GM19397 (cell line): ENCODE data around the gene SYF2.
"Not testable (repeated sequence)": the region's sequence is repeated elsewhere in the genome, so short reads cannot be mapped to it uniquely, and the experiment has no call there.

Experiments
- ATAC-seq: cut with Tn5 transposase; IDR thresholded peaks from one replicate; pipeline ENCODE4 v1.9.1; 2021; ENCODE audit warnings: mild to moderate bottlenecking, moderate library complexity; ENCODE audit not compliant: unreplicated experiment

Gene SYF2

DNA sequence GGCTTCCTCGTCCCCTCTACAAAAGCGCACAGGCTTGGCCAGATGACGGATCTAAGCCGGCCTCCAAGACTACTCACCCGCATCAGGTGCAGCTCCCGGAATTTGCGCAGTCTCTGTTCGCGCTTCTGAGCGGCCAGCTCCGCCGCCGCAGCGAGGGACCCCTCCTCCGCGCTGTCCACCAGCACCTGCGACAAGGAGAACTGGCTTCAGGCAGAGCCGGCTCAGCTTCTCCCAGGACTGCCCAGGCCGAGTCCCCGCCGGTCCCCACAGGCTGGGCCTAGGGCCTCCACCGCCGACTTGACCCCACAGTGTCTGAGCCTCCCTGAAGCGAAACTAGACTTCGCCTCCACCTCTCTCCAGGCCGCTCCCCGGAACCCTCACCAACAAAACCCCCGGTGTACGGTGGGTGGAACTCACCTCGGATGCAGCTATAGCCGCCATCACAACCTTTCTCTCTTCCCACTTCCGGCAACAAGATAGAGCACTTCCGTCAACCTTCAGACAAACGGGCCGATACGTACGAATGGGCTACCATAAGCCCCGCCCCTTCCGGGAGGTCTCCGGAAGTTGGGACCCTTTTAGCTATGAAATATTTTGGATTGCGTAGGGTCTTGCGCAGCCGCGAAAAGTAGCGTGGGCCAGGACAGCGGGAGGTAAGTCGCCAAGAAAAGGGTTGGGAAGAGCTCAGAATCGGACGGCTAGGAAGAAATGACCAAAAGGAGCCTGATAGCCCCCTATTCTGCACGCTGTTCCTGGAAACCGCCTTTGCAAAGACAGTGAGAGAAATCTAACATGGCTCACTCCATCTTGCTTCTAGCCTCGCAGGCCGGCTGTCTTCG lies at the start of gene SYF2:
Gene SYF2 (minus strand): TSS at position 476 of the 839 bp plus-strand sequence. CDS start 35 bp downstream, at position 441.
- ATAC-seq, result peak; percentile 77

DNA sequence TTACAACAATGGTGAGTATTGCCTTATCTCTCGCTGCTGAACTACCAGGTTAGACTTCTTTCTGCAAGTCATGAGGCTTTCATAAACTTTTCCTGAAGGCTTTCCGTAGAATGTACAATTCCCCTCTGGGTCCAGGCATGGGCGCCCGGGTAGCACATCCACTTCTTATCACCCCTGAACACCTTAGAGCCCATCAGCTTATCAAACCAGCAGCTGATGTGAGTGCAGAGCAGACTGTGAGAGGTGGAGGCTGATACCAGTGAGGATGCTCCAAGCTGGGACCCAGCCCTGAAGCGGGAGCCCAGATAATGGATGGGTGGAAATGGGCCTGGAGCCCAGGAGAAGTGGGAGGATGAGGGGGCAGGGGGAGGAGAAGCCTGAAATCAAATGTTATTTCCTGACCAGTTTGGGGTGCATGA lies 47.4 kb upstream of the SYF2 start:
- ATAC-seq, result not testable (repeated sequence)

DNA sequence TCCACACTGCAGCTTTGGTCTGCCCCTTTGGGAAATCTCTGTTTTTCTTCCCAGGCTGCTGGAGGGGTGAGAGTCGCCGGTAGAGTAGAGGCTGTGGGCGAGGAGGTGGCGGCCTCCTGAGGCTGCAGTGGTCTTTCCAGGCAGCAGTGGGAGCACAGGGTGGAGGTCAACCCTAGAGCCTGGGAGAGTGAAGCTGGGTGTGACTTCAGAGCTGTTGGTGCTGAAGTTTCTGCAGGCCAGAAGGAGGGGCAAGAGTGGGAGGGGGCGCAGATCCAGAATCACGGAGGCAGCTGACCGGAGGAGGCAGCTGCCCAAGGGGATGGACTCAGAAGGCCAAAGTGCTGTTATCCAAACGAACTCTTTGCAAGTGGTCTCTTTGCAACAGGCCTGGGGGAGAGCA lies 46.5 kb upstream of the SYF2 start:
- ATAC-seq, result not testable (repeated sequence)

DNA sequence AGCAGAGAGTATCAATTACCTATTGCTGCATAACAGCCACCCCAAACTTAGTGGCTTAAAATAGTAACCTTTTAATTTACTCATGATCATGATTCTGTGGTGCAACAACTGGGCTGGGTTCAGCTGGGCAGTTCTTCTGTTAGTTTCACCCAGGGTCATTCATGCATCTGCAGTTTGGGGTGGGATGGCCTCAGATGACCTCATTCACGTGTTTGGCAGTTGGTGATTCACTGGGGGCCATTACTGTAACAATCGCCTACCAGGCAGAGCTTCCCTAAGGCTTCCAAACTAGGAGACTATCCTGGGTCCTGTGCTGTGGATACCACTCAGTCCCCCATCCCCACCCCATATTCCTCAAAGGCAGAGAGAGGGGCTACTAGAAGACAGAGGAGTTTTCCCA lies 46.1 kb upstream of the SYF2 start:
- ATAC-seq, result not testable (repeated sequence)

DNA sequence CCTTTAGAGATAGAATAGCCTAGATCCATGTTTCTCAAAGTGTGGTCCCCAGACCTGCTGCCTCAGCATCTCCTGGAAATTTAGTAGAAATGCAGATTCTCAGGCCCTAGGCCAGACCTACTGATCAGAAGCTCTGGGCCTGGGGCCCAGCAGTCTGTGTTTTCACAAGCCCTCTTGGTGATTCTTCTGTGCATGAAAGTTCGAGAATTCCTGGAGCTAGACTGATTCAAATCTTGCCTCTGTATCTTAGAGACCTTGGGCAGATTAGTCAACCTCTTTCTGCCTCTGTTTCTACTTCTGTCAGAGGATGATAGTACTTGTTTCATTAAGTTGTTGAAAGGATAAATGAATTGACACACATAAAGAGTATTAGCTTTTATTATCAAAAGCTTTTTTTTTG lies 45.0 kb upstream of the SYF2 start:
- not testable (repeated sequence) for ATAC-seq

DNA sequence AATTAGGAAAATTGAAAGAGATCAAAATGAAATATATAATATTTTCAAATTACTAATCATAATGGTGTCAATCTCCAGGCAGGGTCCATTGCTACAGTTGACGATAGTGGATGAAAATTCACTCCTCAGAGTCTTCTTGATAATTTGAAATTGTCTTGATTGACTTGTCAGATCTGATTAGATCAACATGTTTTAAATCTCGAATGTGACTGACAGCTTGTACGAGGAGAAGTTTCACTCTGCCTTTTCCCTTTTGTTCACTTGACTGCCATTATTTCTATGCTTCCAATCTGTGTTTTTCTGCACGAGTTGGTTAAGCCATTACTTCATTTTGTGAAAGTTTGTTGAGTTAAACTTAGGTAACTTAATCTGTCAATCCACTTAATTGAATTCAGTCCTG lies 43.3 kb upstream of the SYF2 start:
- ATAC-seq, result not testable (repeated sequence)

DNA sequence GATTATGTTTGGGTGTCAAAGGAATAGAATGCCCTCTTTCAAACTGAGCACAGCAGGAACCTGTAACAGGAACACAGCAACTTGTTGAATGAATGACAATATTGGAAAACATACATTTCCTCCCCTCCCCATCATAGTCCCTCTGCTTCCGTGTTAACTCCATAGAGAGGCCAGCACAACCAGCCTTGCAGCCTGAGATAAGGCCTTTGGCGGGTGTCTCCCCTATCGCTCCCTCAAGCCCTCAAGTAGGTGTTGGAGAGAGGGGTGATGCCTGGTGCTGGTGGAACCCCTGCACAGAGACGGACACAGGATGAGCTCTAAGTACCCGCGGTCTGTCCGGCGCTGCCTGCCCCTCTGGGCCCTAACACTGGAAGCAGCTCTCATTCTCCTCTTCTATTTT lies 39.9 kb upstream of the SYF2 start, which contains the start of gene RHD:
Gene RHD (plus strand): TSS at position 272 of the 400 bp plus-strand sequence. CDS start 39 bp downstream, at position 311.
- not testable (repeated sequence) for ATAC-seq

DNA sequence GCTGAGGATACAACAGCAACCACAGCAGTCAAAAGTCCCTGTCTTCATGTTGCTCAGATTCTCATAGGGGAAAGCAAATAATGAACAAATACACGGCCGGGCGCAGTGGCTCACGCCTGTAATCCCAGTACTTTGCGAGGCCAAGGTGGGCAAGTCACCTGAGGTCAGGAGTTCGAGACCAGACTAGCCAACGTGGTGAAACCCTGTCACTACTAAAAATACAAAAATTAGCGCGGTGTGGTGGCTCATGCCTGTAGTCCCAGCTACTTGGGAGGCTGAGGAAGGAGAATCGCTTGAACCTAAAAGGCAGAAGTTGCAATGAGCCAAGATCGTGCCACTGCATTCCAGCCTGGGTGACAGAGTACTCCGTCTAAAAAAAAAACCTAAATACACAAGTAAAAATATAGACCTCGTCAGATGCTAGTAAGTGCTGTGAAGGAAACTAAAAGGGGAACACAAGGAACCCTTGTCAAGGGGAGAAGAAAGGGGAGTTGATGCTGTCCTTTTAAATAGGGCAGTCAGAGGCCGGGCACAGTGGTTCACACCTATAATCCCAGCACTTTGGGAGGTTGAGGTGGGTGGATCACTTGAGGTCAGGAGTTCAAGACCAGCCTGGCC lies 36.0 kb upstream of the SYF2 start:
- not testable (repeated sequence) for ATAC-seq

DNA sequence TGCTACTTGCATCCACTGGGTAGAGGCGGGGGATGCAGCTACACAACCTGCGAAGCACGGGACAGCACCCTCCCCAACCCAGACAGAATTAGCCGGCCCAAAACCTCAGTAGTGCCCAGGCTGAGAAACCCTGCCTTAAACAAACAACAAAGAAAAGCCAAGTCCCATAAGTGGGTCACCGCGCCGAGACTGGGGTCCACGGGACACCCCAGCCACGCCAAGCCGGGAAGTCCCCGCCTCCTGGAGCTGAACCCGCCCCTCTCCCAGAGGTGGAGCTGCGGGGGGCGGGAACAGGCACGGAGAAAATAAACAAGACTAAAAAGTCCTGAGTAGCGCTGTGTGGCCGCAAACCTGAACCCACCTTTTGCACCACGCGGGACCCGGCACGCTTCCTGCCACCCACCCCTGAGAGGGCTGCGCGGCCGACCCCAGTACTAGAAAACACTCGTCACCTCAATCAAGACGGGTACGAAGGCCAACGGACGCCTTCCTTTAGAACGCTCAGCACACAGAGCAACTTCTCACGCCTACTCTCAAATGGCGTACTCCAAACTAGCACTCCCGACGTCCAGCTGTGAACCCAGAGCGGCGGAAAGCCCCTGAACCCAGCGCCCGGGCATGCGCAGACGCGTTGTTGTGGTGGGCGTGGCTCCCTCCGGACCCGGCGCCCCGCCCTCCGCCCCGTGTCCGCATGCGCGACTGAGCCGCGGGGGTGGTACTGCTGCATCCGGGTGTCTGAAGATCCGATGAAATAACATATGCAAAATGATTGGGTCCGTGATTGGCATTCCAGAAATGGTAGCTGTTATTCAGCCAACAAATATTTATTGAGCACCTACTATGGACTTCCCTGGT lies 35.2 kb upstream of the SYF2 start:
- peak; percentile 74 for ATAC-seq

DNA sequence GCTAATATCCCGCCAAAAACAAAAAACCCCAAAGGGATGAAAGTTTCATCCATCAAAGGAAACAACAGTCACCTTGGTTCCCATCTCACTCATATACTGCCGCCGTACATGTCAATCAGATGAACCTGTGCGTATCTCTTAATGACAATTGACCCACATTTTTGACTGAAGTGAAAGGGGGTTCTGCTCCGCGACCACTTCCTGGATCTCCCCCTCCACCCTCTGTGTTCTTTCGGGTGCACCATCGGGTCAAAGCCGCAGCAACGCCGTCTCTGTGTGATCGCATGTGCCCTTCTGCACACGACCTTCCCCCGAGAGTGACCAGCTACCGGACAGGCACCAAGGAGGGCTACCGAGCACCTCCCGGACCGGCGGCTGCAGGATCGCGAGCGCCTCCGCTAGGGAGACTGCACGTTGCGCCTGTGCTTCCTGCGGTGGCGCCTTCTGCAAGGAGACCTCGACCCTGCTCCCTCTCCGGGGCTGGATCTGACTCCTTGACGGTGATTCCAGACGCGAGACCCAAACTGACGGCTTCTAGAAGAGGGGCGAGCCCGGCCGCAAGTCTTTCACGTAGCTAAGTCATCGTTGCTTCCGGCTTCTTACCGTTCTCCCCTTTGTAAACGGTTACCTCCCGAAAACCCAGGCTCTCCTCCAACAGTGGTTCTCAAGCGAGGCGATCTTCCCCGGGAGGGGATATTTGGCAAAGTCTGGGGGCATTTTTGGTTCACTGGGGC lies 34.4 kb upstream of the SYF2 start:
- not testable (repeated sequence) for ATAC-seq

DNA sequence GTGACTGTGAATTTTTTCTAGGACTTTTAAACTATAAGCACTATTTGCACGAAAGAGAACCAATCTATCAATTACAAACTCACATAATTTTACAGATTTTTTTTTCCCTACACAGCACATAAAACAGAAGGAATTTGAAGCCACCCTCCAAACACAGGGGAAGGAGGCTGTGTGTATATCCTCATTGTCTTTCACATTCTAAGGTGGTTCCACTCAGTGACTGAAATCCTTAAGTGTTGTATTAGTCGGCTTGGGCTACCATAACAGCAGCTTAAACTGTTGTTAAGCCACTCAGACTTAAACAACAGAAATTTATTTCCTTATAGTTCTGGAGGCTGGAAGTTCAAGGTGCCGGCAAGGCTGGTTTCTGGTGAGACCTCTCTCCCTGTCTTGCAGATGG lies 28.0 kb upstream of the SYF2 start:
- not testable (repeated sequence) for ATAC-seq

DNA sequence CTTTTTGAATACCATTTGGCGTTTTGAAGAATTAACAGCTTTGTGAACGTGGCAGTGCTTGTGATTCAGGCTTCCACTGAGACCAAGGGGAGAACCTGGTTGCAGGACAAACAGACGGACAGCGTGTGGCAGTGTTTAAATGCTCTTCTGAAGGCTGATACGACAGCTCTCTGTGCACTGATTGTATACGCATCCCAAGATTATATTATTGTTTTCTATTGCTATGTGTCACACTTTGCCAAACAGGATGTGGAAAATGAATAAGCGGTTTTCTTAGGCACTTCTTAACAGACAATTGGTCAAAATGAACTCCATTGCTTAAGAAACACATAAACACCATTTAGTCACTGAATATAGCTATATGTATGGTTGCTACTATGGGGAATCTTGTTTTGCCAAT lies 27.5 kb upstream of the SYF2 start:
- ATAC-seq, result not testable (repeated sequence)

DNA sequence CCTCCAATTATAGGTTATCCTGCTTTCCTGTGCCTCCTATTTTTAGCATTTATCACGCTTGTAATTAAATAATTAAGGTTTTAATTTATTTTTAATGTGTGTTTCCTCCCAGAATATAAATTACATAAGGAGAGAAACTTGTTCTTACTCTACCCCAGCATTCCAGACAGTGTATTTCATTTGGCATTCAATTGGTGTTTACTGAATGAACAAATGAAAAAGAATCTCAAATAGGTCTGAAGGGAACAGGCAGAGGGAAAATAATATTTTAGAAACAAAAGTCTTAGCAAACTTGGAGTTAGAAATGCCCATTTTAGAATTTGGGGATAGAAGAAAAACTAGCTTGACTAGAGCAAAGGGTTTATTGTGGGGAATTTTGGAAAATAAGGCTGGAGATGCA lies 24.9 kb upstream of the SYF2 start:
- ATAC-seq, result no peak

DNA sequence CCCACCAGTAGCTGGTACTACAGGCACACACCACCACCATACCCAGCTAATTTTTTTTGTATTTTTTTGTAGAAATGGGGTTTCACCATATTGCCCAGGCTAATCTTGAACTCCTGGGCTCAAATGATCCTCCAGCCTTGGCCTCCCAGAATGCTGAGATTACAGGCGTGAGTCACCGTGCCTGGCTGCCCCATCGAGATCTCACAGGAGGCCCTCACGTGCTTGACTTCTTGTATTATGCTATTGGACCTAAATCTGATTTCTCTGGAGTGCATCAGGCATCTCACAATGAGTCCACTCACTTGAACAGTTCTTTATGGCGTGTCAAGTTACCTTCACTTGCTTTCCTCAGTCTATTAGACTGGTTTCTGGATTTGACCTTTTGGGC lies 24.3 kb upstream of the SYF2 start:
- no peak for ATAC-seq

DNA sequence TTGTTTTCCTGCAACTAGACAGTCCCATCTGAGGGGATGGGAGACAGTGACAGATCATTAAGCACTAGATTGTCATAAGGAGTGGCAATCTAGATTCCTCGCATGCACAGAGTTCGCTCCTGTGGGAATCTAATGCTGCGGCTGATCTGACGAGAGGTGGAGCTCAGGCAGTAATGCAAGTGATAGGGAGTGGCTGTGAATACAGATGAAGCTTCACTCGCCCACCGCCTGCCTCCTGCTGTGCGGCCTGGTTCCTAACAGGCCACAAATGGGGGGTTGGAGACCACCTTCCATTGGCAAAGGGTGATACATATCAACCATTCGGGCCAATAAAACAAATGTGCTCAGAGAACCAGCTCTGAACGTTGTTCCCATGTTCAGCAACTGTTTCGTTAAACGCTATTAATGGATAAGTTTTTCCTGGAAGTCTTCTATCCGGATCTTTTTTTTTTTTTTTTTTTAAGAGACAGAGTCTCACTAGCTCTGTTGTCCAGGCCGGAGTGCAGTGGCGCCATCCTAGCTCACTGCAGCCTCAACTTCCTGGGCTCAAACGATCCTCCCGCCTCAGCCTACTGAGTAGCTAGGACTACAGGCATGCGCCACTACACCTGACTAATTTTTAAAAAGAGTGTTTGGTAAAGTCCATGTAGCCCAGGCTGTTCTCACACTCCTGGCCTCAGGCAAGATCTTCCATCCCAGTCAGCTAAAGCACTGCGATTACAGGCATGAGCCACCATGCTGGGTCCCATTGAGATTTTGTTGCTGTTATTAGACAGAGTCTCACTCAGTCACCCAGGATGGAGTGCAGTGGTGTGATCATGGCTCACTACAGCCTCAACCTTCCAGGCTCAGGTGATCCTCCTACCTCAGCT lies 23.6 kb upstream of the SYF2 start:
- ATAC-seq, result no peak

DNA sequence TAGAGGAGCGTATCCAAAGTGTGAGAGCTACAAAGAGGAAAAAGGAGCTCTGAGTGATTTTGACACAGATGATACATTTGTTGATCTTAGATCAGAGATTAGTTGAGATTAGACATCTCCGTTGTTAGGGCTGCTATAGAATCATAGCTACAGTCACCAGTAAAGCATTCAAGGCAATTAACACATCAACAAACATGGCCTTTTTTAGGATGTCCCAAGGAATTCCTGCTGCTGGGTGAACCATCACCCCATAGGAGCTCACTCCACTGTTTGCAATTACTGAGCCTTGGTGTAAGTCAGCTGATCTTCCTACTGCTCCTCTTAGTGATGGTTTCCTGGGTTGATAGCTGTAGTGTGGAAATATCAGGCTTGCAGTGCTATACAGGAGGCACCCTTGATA lies 21.6 kb upstream of the SYF2 start:
- no peak for ATAC-seq

DNA sequence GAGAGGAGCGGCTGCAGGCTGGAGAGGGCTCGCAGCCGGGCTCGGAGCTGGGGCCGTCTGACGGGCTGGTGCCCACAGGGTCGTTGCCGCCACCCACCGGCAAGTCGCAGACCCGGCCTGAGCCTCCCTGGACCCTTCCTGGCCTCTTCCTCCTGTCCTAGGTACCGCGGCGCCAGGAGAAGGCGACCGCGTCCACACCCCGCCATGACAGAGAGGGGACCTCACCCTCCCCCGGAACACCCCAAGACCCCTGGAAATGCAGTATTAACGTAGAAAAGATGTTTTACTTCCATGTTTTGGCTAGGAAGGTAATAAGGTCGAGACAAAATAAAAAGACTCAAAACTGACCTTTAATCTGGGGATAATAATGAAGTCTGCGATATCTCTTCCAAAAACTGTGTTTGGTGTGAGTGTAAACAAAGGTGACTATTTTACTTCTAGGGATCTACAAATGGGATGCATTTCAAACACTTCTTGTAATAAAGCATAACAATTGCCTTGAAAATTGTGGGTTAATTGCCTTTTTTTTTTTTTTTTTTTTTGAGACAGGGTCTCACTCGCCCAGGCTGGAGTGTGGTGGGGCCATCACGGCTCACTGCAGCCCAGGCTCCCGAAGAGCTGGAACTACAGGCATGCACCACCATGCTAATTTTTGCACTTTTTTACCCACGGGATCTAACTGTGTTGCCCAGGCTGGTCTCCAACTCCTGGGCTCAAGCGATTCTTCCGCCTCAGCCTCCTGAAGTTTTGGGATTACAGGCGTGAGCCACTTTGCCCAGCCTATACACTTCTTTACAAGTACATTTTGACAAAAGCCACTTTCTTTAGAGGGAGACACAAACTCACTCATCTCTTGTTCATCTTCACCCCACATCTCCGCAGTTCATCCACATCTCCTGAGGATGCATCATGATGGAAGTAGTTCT lies 15.8 kb upstream of the SYF2 start:
- peak; percentile 37 for ATAC-seq

DNA sequence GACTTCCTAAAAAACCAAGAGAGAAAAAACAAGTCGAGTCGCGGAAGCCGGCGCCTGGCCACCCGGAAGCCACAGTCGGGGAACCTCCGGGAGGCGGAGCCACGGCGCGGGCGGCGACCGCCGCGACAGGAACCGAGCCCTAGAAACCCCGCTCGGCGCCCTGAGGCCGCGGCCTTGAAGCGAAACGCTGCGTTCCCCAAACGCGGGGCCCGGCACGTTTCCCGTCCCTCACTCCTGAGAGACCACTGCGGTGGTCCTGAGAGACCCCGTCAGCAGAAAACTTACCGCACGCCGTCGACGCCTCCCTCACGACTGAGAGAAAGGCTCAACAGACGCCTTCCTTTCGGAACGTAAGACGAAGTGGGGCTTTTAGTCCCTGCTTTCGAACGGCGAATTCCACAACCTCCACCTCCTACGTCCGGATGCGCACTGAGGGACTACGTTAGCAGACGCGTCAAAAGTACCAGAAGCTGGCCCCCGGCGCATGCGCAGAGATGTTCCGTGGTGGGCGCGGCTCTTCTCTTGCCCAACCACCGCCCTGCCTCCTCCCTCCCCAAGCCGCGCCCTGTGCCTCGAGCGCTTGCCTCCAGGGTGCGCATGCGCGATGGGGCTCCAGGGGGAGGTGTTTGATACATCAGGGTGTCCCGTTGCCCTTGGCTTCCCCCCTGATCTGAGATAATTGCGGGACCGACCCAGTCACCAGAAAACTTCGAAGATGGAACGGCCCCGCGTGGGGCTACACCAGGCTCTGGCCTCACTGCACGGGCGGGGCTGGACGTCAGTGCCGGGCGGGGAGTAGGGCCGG lies 14.9 kb upstream of the SYF2 start, which contains the start of gene RSRP1:
Gene RSRP1 (minus strand): TSS at position 431 of the 805 bp plus-strand sequence. CDS start 491 bp downstream, outside the sequence.
- peak; percentile 84 for ATAC-seq
